ENCODE results near the gene ALDH3B2. TPM values are rescaled to one million over a fixed set of nuclear protein-coding genes. Genes with fewer than 3 reads are reported as not detected.

Gene ALDH3B2
- total and polyA plus RNA-seq, 2 donors from 2014 or later = 1.6 to 2.1 TPM

GRCh38 chr11:67699521-67699920 is 25.1 kb upstream of the ALDH3B2 start:
- no peak overlapping the region for H3K4me3 ChIP-seq (ENCODE audit: low read length in 3 of 3)
- no peaks in the 10 kb centered on the region for H3K36me3 ChIP-seq (ENCODE audit: control insufficient read depth in 2 of 3, insufficient read depth in 3 of 3, low read length in 3 of 3)
- no peaks in the 10 kb centered on the region for H3K4me1 ChIP-seq (ENCODE audit: control insufficient read depth in 2 of 3, insufficient read depth in 2 of 3, low read depth in 1 of 3, low read length in 3 of 3)
- FAIRE-seq (no peak), DNase-seq (no peak)
- no peaks in the 10 kb centered on the region for H3K27me3 ChIP-seq (ENCODE audit: control insufficient read depth, insufficient read depth, low read length)
- peaks cover 0 to 4% (median 0%) of the 10 kb centered on the region in 3 donors for H3K9me3 ChIP-seq (ENCODE audit: control insufficient read depth in 2 of 3, insufficient read depth in 1 of 3, low read length in 3 of 3)
- no peak overlapping the region for H3K27ac ChIP-seq (ENCODE audit: low read depth in 2 of 2, low read length in 2 of 2)
- no peak for TF ChIP-seq CTCF (IDR thresholded peaks at IDR 0.05; ENCODE audit: borderline replicate concordance, extremely low read depth, insufficient read depth)
- H3K9ac ChIP-seq (ENCODE audit: low read length in 3 of 3) = no peak overlapping the region
- intact Hi-C loops (cut with DNase I) = no loop called here

GRCh38 chr11:67698247-67698646 is 23.8 kb upstream of the ALDH3B2 start:
- no peak for DNase-seq
- Histone ChIP-seq H3K4me3 (ENCODE audit: low read length in 3 of 3) (no peak overlapping the region), H3K9ac (ENCODE audit: low read length in 3 of 3) (no peak overlapping the region), H3K9me3 (ENCODE audit: control insufficient read depth in 2 of 3, insufficient read depth in 1 of 3, low read length in 3 of 3) (peaks cover 0 to 4% (median 0%) of the 10 kb centered on the region in 3 donors), H3K36me3 (ENCODE audit: control insufficient read depth in 2 of 3, insufficient read depth in 3 of 3, low read length in 3 of 3) (no peaks in the 10 kb centered on the region), H3K4me1 (ENCODE audit: control insufficient read depth in 2 of 3, insufficient read depth in 2 of 3, low read depth in 1 of 3, low read length in 3 of 3) (no peaks in the 10 kb centered on the region), H3K27ac (ENCODE audit: low read depth in 2 of 2, low read length in 2 of 2) (no peak overlapping the region), H3K27me3 (ENCODE audit: control insufficient read depth, insufficient read depth, low read length) (no peaks in the 10 kb centered on the region)
- intact Hi-C loops (cut with DNase I) = no loop called here
- no peak for TF ChIP-seq CTCF (IDR thresholded peaks at IDR 0.05; ENCODE audit: borderline replicate concordance, extremely low read depth, insufficient read depth)
- no peak for FAIRE-seq

- FAIRE-seq = no peak
- no peak for TF ChIP-seq CTCF (IDR thresholded peaks at IDR 0.05; ENCODE audit: borderline replicate concordance, extremely low read depth, insufficient read depth)
Measured at GRCh38 chr11:67697846-67698245, 23.4 kb upstream of the ALDH3B2 start.

GRCh38 chr11:67696998-67697397 is 22.6 kb upstream of the ALDH3B2 start:
- H3K27ac ChIP-seq (ENCODE audit: low read depth in 2 of 2, low read length in 2 of 2) = no peak overlapping the region
- H3K9ac ChIP-seq (ENCODE audit: low read length in 3 of 3) = no peak overlapping the region
- no peaks in the 10 kb centered on the region for H3K4me1 ChIP-seq (ENCODE audit: control insufficient read depth in 2 of 3, insufficient read depth in 2 of 3, low read depth in 1 of 3, low read length in 3 of 3)
- no peaks in the 10 kb centered on the region for H3K36me3 ChIP-seq (ENCODE audit: control insufficient read depth in 2 of 3, insufficient read depth in 3 of 3, low read length in 3 of 3)
- intact Hi-C loops (cut with DNase I) = no loop called here
- H3K27me3 ChIP-seq (ENCODE audit: control insufficient read depth, insufficient read depth, low read length) = no peaks in the 10 kb centered on the region
- DNase-seq (no peak), FAIRE-seq (no peak)
- TF ChIP-seq CTCF (IDR thresholded peaks at IDR 0.05; ENCODE audit: borderline replicate concordance, extremely low read depth, insufficient read depth) = no peak
- H3K4me3 ChIP-seq (ENCODE audit: low read length in 3 of 3) = no peak overlapping the region
- H3K9me3 ChIP-seq (ENCODE audit: control insufficient read depth in 2 of 3, insufficient read depth in 1 of 3, low read length in 3 of 3) = peaks cover 0 to 4% (median 0%) of the 10 kb centered on the region in 3 donors

More at GRCh38 chr11:67697846-67698245, 23.4 kb upstream of the ALDH3B2 start:
- Histone ChIP-seq H3K27me3 (ENCODE audit: control insufficient read depth, insufficient read depth, low read length) (no peaks in the 10 kb centered on the region), H3K36me3 (ENCODE audit: control insufficient read depth in 2 of 3, insufficient read depth in 3 of 3, low read length in 3 of 3) (no peaks in the 10 kb centered on the region), H3K9ac (ENCODE audit: low read length in 3 of 3) (no peak overlapping the region), H3K27ac (ENCODE audit: low read depth in 2 of 2, low read length in 2 of 2) (no peak overlapping the region), H3K9me3 (ENCODE audit: control insufficient read depth in 2 of 3, insufficient read depth in 1 of 3, low read length in 3 of 3) (peaks cover 0 to 4% (median 0%) of the 10 kb centered on the region in 3 donors), H3K4me3 (ENCODE audit: low read length in 3 of 3) (no peak overlapping the region), H3K4me1 (ENCODE audit: control insufficient read depth in 2 of 3, insufficient read depth in 2 of 3, low read depth in 1 of 3, low read length in 3 of 3) (no peaks in the 10 kb centered on the region)
- DNase-seq = no peak
- intact Hi-C loops (cut with DNase I) = no loop called here

Measured in kidney (tissue), 14 donors.